Stimulated activated CD8-positive, alpha-beta memory T cell treated with anti-CD3 and anti-CD28 coated beads, Interleukin-15, amount 100 ng/mL, for 48 hours (primary cell): ENCODE data around the gene GJA4.
"Not testable (repeated sequence)": the region's sequence is repeated elsewhere in the genome, so short reads cannot be mapped to it uniquely, and the experiment has no call there.

Experiments used
- DNase-seq, 2 donors: peaks; one replicate each; pipeline ENCODE4 v3.0.0-alpha.2; 2020; ENCODE audit warnings: low read depth in 2 of 2

The GJA4 gene

DNA sequence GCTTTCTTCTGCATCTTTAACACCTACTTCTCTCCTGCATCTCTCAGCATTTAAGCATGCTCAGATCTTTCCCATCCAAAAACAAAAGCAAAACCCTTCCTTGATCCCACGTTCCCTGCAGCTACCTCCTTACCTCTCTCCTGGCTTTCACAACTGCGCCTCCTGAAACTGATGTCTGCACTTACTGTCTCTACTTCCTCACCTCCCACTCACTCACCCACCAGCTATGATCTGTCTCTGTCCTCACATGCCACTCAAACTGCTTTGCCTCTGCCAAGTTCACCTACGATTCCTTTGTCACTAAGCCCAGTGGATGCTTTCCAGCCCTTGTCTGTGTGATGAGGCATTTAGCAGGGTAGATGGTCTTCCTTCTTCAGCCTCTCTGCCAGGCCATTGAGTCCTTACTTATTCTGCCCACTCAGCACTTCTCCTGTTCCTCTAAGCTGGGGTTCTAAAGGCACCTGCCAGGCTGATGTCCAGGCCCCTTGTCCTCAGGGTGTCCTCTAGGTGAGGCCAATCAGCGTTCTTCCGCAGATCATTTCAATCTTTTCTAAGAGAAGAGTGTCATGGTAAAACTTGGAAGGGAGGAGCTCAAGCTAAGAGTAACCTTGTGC, 21.8 kb upstream of the GJA4 start:
- no peak for DNase-seq

DNA sequence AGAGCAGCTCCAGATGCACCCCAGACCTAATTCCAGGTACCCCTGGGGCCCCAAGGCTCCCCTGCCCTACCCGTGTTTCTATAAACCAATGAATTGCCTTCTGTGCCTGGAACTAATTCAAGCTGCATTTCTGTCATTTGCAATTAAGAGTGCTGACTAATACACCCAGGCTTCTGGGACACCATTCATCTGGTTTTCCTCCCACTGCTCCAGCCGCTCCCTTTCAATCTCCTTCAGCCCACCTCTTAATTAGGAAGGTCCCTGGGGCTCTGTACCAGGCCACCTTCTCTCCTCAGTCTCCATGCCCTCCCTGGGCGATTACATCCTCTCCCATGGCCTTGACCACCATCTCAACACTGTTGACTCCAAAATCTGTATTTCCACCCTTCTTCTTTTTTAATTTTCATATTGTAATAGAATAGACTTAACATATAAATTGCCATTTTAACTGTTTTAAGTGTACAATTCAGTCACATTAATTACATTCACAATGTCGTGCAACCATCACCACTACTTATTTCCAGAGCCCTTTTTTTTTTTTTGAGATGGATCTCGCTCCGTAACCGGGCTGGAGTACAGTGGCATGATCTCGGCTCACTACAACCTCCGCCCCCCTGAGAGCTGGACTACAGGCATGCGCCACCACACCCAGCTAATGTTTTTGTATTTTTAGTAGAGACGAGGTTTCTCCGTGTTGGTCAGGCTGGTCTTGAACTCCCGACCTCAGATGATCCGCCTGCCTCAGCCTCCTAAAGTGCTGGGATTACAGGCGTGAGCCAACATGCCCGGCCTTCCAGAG, 21.0 kb upstream of the GJA4 start:
- DNase-seq: no peak

DNA sequence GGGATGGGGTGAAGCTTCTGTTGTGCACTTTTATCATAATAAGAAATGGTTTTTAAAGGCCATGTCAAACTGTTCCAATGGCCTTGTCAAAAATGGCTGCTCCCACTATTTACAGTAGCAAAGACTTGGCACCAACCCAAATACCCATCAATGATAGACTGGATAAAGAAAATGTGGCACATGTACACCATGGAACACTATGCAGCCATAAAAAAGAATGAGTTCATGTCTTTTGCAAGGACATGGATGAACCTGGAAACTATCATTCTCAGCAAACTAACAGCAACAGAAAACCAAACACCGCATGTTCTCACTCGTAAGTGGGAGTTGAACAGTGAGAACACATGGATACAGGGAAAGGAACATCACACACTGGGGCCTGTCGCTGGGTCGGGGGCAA, 19.7 kb upstream of the GJA4 start:
- not testable (repeated sequence) for DNase-seq

DNA sequence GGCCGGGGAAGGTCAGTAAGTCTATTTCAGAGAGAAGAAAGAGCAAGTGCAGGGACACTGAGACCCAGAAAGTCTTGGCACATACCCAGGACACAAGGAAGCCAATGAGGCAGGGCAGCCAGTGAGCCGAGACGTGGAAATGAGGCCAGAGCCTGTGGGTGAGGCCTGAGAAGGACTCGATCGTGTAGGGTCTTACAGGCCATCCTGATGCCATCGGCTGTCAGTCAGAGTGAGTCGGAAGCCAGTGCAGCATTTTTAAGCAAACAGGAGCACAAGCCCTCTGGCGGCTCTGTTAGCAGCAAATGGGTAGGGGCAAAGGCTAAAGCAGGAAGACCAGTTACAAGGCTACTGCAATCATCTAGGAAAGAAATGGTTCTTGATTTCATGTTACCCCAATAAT, 17.8 kb upstream of the GJA4 start:
- no peak for DNase-seq

DNA sequence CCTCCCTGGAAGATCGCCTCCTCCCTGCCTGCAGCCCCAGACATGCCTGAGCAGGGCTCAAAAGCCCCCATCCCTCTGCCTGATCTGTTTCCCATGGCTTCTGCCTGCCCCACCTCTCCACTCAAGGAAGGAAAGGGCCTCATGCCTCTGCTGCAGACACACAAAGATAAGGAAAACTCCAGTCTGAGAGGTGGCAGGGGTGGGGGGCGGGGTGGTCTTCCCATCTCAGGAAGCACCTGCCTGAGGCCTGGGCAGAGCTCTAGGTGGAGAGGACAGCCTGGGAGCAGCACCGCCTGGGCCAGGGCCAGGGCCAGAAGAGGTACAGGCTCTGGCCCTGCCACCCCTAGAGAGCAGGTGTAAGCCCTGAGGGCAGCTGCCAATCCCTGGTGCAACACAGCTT, 15.9 kb upstream of the GJA4 start:
- no peak for DNase-seq

DNA sequence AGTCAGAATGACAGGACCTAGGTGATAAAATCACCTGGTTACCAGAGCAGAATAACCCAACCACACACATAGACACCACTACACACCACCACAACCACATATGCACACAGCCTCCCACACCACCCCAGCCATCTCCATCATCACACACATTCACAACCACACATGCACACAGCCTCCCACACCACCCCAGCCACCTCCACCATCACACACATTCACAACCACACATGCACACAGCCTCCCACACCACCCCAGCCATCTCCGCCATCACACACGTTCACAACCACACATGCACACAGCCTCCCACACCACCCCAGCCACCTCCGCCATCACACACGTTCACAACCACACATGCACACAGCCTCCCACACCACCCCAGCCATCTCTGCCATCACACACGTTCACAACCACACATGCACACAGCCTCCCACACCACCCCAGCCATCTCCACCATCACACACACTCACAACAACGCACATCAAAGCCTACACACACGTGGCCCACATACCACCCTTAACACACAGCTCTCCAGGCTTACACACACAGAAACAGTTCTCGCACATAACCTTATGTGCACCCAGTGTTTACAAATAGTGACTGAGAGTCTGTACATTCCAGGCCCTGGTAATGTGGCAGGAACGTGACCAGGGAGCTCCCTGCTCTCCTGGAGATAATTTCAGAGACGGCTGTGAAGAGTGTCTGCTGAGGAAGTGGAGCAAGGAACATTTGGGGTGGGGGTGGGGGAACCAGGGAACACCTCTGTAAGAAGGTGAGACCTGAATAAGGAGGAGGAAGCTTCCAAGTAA, 15.1 kb upstream of the GJA4 start:
- no peak for DNase-seq

DNA sequence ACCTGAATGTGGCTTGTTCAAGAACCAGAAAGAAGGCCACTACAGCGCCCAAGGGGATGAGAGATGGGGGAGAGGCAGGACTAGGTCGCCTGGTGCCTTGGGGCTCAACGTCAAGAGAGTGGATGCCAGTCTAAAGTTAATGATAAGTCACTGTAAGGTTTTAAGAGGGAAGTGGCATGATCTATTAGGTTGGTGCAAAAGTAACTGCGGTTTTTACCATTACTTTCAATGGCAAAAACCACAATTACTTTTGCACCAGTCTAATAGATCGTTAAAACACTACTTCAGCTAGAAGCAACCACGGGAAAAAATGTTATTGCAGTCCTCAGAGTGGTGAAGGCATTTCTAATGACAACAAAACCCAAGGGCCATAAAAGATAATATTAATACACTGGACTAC, 14.4 kb upstream of the GJA4 start:
- no peak for DNase-seq

DNA sequence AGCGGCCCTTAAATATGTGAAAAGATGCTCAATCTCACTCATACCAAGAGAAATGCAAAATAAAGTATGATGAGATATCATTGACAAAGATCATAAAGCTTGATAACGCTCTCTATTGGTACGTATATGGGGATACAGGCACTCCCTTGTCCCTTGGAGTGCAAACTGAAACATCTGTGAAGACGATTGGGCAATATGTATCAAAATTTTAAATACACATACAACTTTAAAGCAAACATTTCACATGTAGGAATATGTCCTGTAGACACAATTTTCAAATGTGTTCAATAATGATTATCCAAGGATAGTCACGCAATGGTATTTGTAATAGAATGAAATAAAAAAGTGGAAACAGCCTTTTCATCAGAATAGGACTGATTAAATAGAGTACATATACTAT, 13.8 kb upstream of the GJA4 start:
- DNase-seq: no peak

DNA sequence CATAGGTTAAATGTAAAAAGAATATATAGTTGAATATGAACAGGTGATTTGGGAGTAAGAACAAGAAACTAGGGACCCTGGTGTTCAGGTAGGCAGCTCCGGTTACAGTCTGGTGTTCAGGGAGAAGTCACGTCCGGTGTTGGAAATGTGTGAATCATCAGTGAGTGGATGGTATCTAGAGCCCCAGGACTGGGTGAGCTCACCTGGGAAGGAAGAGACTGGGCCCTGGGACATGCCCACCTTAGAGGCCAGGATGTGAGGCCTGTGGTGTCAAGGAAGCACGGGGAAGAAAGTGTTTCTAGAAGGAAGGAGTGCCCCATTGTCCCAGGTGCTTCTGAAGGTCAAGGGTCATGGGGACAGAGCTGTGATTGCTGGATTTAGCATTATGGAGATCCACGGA, 13.3 kb upstream of the GJA4 start:
- DNase-seq: no peak

DNA sequence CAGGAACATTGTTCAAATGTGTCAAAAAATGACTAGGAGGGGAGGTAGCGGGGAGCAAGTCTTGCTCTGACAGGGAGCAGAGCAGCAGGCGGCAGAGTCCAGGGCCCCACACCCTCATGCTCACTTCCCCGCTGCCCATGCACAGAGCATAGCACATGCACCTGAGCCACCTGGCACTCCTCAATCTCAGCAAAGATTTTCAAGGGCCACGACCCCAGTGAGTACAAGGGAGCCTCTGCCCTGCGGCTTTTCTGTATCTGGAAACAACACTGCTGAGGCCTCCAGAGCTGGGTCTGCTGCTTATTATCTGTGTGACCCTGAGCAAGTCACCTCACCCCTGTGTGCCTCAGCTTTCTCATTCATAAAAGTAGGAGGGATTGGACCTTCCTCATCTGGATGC, 12.8 kb upstream of the GJA4 start:
- DNase-seq: no peak

DNA sequence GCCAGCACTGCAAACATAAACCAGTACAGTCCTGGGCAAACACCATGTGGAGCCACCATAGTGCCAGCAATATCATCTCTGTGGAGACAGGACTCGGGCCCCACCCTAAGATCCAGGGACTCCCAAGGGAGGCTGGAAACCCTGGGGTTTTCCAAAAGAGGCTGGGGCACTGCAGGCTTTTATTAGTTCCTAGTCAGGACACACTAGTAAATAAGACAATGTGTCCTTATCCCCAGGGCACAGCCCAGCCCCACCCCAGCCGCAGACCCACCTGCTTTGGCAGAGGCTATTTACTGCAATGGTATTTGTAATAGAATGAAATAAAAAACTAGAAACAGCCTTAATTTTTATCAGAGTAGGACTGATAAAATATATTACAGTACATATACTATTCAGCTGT, 12.3 kb upstream of the GJA4 start:
- no peak for DNase-seq

DNA sequence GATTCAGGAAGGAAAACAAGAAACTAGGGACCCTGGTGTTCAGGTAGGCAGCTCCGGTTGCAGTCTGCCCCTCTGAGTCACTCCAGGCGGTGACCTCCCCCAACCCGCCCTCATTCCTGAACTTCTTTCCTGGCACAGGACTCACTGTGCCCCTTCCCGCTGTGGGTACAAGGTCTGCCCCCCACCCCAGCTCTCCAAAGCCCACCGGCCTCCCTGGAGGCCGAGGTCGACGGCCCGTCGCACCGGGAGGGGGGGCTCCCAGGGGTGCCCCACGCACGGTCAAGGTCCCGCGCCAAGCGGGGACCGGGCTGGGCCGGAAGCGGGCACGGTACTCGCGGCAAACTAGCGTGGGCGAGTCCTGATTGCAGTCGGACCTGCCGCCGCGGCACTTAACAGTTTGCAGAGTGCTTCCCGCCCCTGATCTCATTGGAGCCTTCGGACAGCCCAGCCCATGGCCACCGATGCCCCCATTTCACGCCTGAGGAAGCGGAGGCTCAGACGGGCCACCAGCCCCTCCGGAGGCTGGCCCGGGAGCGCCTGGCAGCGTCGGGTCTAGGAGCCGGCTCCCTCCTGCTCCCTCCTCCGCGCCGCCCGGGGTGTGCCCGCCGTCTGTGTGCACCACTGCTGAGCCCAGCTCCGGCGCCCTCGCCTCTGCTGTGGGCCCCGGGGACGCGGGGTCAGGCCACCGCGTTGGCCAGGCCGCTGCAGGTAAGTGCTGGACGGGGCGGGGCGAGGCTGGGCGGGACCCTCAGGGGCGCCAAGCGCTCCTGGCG, 11.5 kb upstream of the GJA4 start, which contains the start of gene GJB3:
TSS of gene GJB3 (plus strand) at position 144 of the 773 bp plus-strand sequence. CDS start 3,549 bp downstream, outside the sequence.
- no peak for DNase-seq

DNA sequence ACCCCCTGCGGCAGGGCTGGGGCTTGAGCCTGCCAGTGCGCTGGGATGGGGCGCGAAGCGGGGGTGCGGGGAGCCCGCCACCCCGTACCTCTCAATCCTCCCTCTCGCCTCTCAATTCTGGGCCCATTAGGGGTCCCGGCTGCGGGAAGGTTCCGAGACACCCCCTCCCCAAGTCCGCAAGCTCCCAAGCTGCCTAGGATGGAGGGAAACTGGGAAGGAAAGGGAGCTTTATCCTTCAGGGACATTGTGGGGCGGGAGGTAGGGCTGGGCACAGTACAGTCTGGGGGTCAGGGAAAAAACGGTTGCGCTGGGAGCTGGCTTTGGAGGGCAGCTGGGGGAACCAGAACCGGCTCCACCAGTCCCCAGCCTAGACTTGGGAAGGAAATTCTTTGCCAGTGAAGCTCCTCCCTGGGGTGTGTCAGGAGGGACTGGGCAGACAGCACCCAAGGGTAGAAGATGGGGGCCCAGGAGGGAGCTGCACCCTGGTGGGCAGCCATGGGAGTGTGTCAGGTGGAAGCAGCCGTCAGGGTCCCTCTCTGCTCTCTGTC, 10.9 kb upstream of the GJA4 start:
- no peak for DNase-seq

DNA sequence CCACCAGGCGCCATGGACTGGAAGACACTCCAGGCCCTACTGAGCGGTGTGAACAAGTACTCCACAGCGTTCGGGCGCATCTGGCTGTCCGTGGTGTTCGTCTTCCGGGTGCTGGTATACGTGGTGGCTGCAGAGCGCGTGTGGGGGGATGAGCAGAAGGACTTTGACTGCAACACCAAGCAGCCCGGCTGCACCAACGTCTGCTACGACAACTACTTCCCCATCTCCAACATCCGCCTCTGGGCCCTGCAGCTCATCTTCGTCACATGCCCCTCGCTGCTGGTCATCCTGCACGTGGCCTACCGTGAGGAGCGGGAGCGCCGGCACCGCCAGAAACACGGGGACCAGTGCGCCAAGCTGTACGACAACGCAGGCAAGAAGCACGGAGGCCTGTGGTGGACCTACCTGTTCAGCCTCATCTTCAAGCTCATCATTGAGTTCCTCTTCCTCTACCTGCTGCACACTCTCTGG, 8.0 kb upstream of the GJA4 start:
- no peak for DNase-seq

DNA sequence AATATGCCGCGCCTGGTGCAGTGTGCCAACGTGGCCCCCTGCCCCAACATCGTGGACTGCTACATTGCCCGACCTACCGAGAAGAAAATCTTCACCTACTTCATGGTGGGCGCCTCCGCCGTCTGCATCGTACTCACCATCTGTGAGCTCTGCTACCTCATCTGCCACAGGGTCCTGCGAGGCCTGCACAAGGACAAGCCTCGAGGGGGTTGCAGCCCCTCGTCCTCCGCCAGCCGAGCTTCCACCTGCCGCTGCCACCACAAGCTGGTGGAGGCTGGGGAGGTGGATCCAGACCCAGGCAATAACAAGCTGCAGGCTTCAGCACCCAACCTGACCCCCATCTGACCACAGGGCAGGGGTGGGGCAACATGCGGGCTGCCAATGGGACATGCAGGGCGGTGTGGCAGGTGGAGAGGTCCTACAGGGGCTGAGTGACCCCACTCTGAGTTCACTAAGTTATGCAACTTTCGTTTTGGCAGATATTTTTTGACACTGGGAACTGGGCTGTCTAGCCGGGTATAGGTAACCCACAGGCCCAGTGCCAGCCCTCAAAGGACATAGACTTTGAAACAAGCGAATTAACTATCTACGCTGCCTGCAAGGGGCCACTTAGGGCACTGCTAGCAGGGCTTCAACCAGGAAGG, 7.4 kb upstream of the GJA4 start:
- no peak for DNase-seq

DNA sequence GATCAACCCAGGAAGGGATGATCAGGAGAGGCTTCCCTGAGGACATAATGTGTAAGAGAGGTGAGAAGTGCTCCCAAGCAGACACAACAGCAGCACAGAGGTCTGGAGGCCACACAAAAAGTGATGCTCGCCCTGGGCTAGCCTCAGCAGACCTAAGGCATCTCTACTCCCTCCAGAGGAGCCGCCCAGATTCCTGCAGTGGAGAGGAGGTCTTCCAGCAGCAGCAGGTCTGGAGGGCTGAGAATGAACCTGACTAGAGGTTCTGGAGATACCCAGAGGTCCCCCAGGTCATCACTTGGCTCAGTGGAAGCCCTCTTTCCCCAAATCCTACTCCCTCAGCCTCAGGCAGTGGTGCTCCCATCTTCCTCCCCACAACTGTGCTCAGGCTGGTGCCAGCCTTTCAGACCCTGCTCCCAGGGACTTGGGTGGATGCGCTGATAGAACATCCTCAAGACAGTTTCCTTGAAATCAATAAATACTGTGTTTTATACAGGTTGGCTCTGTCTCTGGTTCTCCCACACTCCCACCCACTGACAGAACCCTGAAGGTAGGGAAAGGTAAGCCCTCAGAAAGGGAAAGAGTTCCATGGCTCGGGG, 6.8 kb upstream of the GJA4 start:
- no peak for DNase-seq

DNA sequence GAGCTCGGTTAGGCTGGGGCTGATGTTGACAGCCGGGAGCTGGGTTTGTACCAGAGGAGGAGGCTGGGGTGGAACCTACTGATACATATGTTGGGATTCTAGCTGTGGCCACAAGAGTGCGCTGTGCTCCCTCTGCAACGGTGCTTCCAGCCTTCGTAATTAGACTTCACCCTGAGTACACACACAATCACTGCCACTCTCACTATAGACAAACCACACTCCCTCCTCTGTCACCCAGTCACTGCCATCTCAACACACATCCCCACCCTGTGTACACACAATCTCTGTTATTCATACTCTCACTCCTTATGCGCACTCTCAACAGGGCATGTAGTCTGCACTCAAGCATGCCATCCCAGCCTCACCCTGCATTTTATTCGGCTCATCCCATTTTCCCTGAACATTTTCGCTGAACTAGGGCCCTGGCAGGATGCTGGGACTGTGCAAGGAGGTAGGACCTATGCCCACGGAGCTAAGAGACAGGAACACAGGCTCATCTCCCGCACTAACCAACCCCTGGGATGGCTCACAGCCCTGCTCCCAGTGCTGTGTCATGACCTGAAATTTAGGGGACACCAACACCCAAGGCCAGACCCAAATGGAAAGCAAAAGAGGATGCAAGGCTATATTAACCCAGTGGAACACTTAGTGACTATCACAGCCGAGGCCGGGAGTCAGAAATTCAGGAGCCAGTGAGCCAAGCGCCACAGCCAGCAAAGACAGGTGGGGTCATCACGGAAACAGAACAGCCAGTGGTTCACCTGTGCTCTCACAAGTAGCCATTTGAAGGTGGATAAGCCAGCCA, 6.1 kb upstream of the GJA4 start:
- peak; percentile 31 to 38 for DNase-seq

DNA sequence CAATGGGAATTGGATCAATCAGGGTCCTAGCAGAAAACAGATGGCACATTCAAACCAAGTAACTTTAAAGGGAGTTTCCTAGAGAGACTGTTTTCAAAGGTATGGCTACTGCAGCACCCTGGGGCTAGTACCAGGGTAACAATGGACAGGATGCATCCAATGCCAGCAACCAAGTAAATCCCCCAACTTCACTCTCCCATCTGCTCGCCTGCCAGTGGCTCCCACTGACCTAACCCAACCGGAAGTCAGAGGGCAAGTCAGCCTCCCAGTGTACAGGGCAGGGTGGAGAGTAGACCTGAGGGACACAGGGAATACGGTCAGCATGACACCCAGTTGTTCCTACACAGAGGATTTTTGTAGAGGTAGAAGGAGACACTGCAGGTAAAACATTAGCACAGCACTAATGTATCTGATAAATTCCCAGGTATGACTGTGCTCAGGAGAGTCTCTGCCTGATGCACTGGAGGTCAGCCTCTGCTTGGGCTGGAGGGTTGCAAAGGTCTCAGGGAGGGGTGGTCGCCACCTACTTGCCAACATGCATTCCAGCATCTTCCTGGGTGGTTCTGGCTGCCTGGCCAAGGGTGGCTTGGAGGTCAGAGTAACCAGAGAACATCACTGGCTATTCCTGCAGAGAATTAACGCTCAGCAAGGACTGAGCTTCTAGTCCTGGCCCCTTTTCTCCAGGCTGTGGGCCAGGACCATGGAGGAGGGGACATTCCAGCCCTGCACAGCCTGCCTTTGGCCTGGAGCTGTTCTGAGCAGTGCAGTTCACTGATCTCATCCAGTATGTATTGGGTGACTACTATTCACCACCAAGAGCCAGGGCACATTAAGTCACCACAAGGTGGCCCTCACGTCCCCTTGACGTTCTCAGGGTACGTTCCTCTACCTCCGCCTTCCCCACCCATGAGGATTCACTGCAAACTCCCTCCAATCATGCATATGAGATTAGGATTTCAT, 5.1 kb upstream of the GJA4 start:
- DNase-seq: no peak

DNA sequence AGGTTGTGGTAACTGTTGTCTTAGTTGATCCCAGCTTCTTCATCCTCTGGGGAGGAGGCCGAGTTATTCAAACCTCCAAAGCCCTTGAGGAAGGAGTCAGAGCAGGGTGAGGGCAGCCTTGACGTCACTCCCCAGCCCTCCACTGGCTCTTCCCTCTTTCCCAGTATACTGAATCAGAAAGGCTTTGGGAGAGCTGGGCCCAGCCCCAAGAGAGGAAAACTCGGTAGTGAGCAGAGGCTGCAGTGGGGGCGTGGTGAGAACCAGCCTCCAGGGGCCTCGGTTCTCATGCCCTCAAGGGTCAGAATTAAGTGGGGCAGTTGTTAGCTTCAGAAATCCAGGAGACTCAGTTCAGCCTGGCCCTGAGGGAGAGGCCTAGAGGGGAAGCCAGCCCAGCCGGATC, 1.8 kb upstream of the GJA4 start:
- no peak for DNase-seq
